Measurements from ENCODE around the gene CSTB.

Gene CSTB

GRCh38 chr21:43812139-43812821, 36.2 kb upstream of the CSTB start (continued):
- peak; percentile 62 for TF ChIP-seq KLF8 (tag by site-specific recombination; IDR thresholded peaks at IDR 0.05)
- 0 out of 2 replicates have a peak, but pooled peaks have one; percentile 14 for TF ChIP-seq ZNF423 (tag by site-specific recombination; IDR thresholded peaks at IDR 0.05)
- peak; percentile 59; the same call in 1 of the 2 replicates for TF ChIP-seq HIC1 (tag by site-specific recombination; IDR thresholded peaks at IDR 0.05)
- no peak for TF ChIP-seq ZNF184 (tag by site-specific recombination; IDR thresholded peaks at IDR 0.05)
- no peak for TF ChIP-seq ZNF488 (tag by site-specific recombination; IDR thresholded peaks at IDR 0.05)
- no peak for TF ChIP-seq ZNF433 (tag by site-specific recombination; IDR thresholded peaks at IDR 0.05; ENCODE audit: low read depth)
- peak; percentile 45; the same call in 1 of the 2 replicates for TF ChIP-seq ZBTB8A (tag by site-specific recombination; IDR thresholded peaks at IDR 0.05)
- TF ChIP-seq YY1 (tag by site-specific recombination; IDR thresholded peaks at IDR 0.05), result no peak
- TF ChIP-seq ZFP41 (tag by site-specific recombination; IDR thresholded peaks at IDR 0.05; ENCODE audit: borderline replicate concordance), result no peak
- TF ChIP-seq ZNF596 (tag by site-specific recombination; IDR thresholded peaks at IDR 0.05), result no peak
- peak; percentile 53 for TF ChIP-seq ZIC2 (tag by site-specific recombination; IDR thresholded peaks at IDR 0.05)
- TF ChIP-seq ZSCAN16 (tag by site-specific recombination; IDR thresholded peaks at IDR 0.05), result no peak
- TF ChIP-seq FEZF1 (tag by site-specific recombination; IDR thresholded peaks at IDR 0.05), result no peak
- no peak for TF ChIP-seq ZNF211 (tag by site-specific recombination; IDR thresholded peaks at IDR 0.05; ENCODE audit: low read depth)
- no peak for TF ChIP-seq ZFHX2 (tag by site-specific recombination; conservative IDR thresholded peaks at IDR 0.05)
- no peak for TF ChIP-seq ZNF623 (tag by site-specific recombination; IDR thresholded peaks at IDR 0.05)
- TF ChIP-seq ZNF10 (tag by site-specific recombination; IDR thresholded peaks at IDR 0.05), result no peak
- TF ChIP-seq ZEB2 (tag by site-specific recombination; IDR thresholded peaks at IDR 0.05), result no peak
- TF ChIP-seq ZNF394 (tag by site-specific recombination; IDR thresholded peaks at IDR 0.05; ENCODE audit: borderline replicate concordance), result no peak
- no peak for TF ChIP-seq ZNF157 (tag by site-specific recombination; IDR thresholded peaks at IDR 0.05)
- TF ChIP-seq KLF10 (tag by site-specific recombination; IDR thresholded peaks at IDR 0.05), result no peak
- peak; percentile 25; the same call in 1 of the 2 replicates for TF ChIP-seq PRDM10 (tag by site-specific recombination; IDR thresholded peaks at IDR 0.05)
- TF ChIP-seq ZFP37 (tag by site-specific recombination; IDR thresholded peaks at IDR 0.05), result no peak
- no peak for TF ChIP-seq ZNF677 (tag by site-specific recombination; IDR thresholded peaks at IDR 0.05)
- TF ChIP-seq ZNF654 (tag by site-specific recombination; IDR thresholded peaks at IDR 0.05; ENCODE audit: low read depth), result no peak
- no peak for TF ChIP-seq ZNF214 (tag by site-specific recombination; IDR thresholded peaks at IDR 0.05; ENCODE audit: borderline replicate concordance)
- peak; percentile 35; the same call in 1 of the 2 replicates for TF ChIP-seq SP2 (tag by site-specific recombination; IDR thresholded peaks at IDR 0.05)
- no peak for TF ChIP-seq ZNF776 (tag by site-specific recombination; IDR thresholded peaks at IDR 0.05; ENCODE audit: borderline replicate concordance)
- TF ChIP-seq ZNF571 (tag by site-specific recombination; IDR thresholded peaks at IDR 0.05), result no peak
- TF ChIP-seq ZNF223 (tag by site-specific recombination; IDR thresholded peaks at IDR 0.05), result no peak
- no peak for TF ChIP-seq ZNF248 (tag by site-specific recombination; IDR thresholded peaks at IDR 0.05)
- 0 out of 2 replicates have a peak, but pooled peaks have one; percentile 39 for TF ChIP-seq ZBTB10 (tag by site-specific recombination; IDR thresholded peaks at IDR 0.05)
- no peak for TF ChIP-seq IKZF3 (tag by site-specific recombination; IDR thresholded peaks at IDR 0.05)
